K562 (cell line): Measurements from ENCODE around the gene RHEBL1. TPM values are rescaled to one million over a fixed set of nuclear protein-coding genes. Genes with fewer than 3 reads are reported as not detected.

Source experiments
- BMI1 ChIP-seq: fragments of 150-350 bp; IDR thresholded peaks from 2 replicates; pipeline ENCODE4 v1.6.1; 2014; ENCODE audit warnings: low read length
- CC2D1A ChIP-seq: fragments of 450-650 bp; IDR thresholded peaks from 2 replicates; pipeline ENCODE4 v1.6.1; 2017; ENCODE audit warnings: mild to moderate bottlenecking
- CCAR2 ChIP-seq: fragments of 200-400 bp; formaldehyde crosslinking; IDR thresholded peaks from 2 replicates; pipeline ENCODE4 v1.6.1; 2017; ENCODE audit warnings: mild to moderate bottlenecking, low read depth, low read length
- CHD4 ChIP-seq: fragments of 200-600 bp; sonication (generic); IDR thresholded peaks from 3 replicates; pipeline ENCODE4 v1.6.1; 2012; ENCODE audit warnings: low read depth, mild to moderate bottlenecking, mixed read lengths, low read length, inconsistent platforms; ENCODE audit not compliant: insufficient read depth, insufficient replicate concordance, poor library complexity, severe bottlenecking
- CREB3 ChIP-seq: fragments of 450-650 bp; conservative IDR thresholded peaks from 2 replicates; pipeline ENCODE4 v1.6.1; 2016; ENCODE audit warnings: missing genetic modification characterization, low read depth, mild to moderate bottlenecking, missing compliant biosample characterization, moderate library complexity
- FOXM1 ChIP-seq, 2 experiments: fragments of 450-650 bp in 1 of 2; sonication (generic) in 1 of 2; formaldehyde crosslinking in 1 of 2; IDR thresholded peaks; 2 replicates each; pipeline versions ENCODE4 v1.6.1 to v1.9.0; 2017 to 2022; ENCODE audit warnings: low read depth in 2 of 2, mild to moderate bottlenecking in 2 of 2, missing genetic modification reagents in 1 of 2, moderate library complexity in 1 of 2
- GABPA ChIP-seq: fragments of 200-800 bp; sonication (Bioruptor generic); conservative IDR thresholded peaks from 2 replicates; pipeline ENCODE4 v1.6.1; 2016; ENCODE audit warnings: low read depth, missing genetic modification characterization, missing compliant biosample characterization
- HDAC8 ChIP-seq: fragments of 450-650 bp; IDR thresholded peaks from 2 replicates; pipeline ENCODE4 v1.6.1; 2016; ENCODE audit warnings: mild to moderate bottlenecking, missing genetic modification characterization, moderate library complexity, missing compliant biosample characterization
- MCM2 ChIP-seq: fragments of 450-650 bp; IDR thresholded peaks from 2 replicates; pipeline ENCODE4 v1.6.1; 2017; ENCODE audit warnings: low read depth, mild to moderate bottlenecking
- NCOA6 ChIP-seq: fragments of 450-650 bp; IDR thresholded peaks from 2 replicates; pipeline ENCODE4 v1.6.1; 2017; ENCODE audit warnings: mild to moderate bottlenecking
- PRDM10 ChIP-seq: fragments of 450-650 bp; IDR thresholded peaks from 2 replicates; pipeline ENCODE4 v1.6.1; 2018; ENCODE audit not compliant: partially characterized antibody
- RCOR1 ChIP-seq, 2 experiments: IDR thresholded peaks; 2 replicates each; pipeline ENCODE4 v1.6.1; 2012; ENCODE audit warnings: low read depth in 2 of 2, low read length in 2 of 2, borderline replicate concordance in 1 of 2, improper control_type of control experiment in 1 of 2
- SAFB2 ChIP-seq: fragments of 200-400 bp; formaldehyde crosslinking; IDR thresholded peaks from 2 replicates; pipeline ENCODE4 v1.6.1; 2018; ENCODE audit warnings: borderline replicate concordance, low read length, low read depth, moderate library complexity; ENCODE audit not compliant: severe bottlenecking
- TEAD1 ChIP-seq, 2 experiments: fragments of 450-650 bp in 1 of 2; sonication (generic) in 1 of 2; formaldehyde crosslinking; IDR thresholded peaks; 2 replicates each; pipeline versions ENCODE4 v1.4.0 to v1.8.0; 2020 to 2022; ENCODE audit warnings: mild to moderate bottlenecking in 2 of 2, missing genetic modification reagents in 1 of 2
- ZBTB17 ChIP-seq: fragments of 450-650 bp; formaldehyde crosslinking; IDR thresholded peaks from 2 replicates; pipeline ENCODE4 v1.4.0; 2020; ENCODE audit warnings: mild to moderate bottlenecking
- ZBTB7A ChIP-seq: IDR thresholded peaks from 2 replicates; pipeline ENCODE4 v1.6.1; 2011; ENCODE audit warnings: low read depth, mild to moderate bottlenecking, low read length, moderate library complexity, borderline replicate concordance; ENCODE audit not compliant: control insufficient read depth
- ZNF12 ChIP-seq: sonication (generic); formaldehyde crosslinking; IDR thresholded peaks from 2 replicates; pipeline ENCODE4 v1.4.0; 2020; ENCODE audit warnings: mild to moderate bottlenecking, missing genetic modification reagents
- ZNF133 ChIP-seq: fragments of 250-450 bp; sonication (Bioruptor Pico); IDR thresholded peaks from 2 replicates; pipeline ENCODE4 v1.4.0; 2020; ENCODE audit warnings: mild to moderate bottlenecking
- polyA plus RNA-seq, 8 experiments: library from polyadenylated mRNA; depleted of rRNA in 4 of 8; stranded (reverse) in 5 of 8; unstranded in 3 of 8; fragments of >200 nt; fragmentation: Nextera tagmentation in 2 of 8; fragmentation: Illumina TruSeq in 1 of 8; extraction: Ambion mirVana in 2 of 8; extraction: Trizol in 1 of 8; gene quantifications; 2 replicates each; pipeline versions ENCODE4 v1.2.1 to v1.2.3, GENCODE V29; 2011 to 2014; ENCODE audit warnings: inconsistent platforms in 1 of 8, missing spikeins in 1 of 8
- total RNA-seq, 7 experiments: library from RNA; depleted of rRNA in 6 of 7; stranded (reverse); fragments of >200 nt in 6 of 7; fragmentation: Illumina TruSeq in 2 of 7; extraction: Trizol in 2 of 7; gene quantifications; 2 replicates each; pipeline versions ENCODE4 v1.2.1 to v1.2.3, GENCODE V29; 2011 to 2021; ENCODE audit warnings: low replicate concordance in 1 of 7
- TF ChIP-seq, protein P1 (sequence below): IDR thresholded peaks from 3 replicates; pipeline ENCODE4 v1.6.1; 2011; ENCODE audit warnings: borderline replicate concordance, mild to moderate bottlenecking, moderate library complexity; ENCODE audit not compliant: insufficient read length; ENCODE audit errors: extremely low read depth

The RHEBL1 gene
- total and polyA plus RNA-seq, 9 of the 15 experiments (the other 6 are each of a cell fraction or from before 2014, with no cell fraction given) = 4.3 to 36.1 (median 8.2) TPM

DNA sequence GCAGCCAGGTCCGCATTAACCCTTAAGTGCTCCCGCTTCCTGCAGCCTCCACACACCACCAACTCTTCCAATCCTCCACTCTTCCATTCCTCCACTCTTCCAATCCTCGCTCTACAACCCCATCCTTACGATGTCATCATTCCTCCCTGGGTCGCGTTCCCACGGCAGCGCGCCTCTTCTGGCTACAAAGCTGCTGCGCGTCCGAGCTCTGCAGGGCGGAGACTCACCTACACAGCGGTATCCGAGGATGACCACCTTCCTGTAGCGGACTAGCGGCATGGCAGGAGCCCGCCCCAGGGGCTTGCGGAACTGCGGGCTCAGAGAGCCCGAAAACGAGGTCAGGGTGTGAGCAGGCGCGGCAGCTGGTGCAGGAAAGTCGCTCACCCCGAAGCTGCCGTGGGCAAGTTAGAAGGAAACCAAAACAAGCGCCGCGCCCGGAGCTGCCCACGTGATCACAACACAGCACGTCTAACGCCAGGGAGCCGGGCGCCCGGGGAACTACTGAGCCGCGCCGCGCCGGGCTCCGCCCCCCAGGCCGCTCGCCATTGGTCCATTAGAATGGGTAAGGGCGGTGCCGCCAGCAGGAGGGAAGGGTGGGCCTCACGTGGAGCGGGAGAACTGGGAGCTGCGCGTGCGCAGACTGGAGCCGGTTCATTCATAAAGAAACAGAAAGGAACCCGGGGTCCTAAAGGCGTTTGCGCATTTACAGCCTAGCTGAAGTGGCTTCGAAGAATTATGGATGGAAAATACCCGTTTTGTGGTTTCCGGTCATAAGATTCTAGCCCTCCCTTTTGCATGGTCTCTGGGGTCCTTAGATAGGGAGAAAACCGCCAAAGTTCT, at the start of gene RHEBL1 (continued):
- peak in 1 of 2 experiments; percentile 80; a peak in 3 of 4 replicates for TF ChIP-seq RCOR1 (IDR thresholded peaks at IDR 0.05; ENCODE audit: borderline replicate concordance in 1 of 2, low read depth in 2 of 2, low read length in 2 of 2)
- peak; percentile 40; the same call in 1 of the 2 replicates for TF ChIP-seq ZNF12
- TF ChIP-seq TEAD1 (CRISPR knock-in tag; IDR thresholded peaks at IDR 0.05) = peak in 1 of 2 experiments; percentile 82; a peak in 2 of 4 replicates
- TF ChIP-seq CC2D1A = 0 out of 2 replicates have a peak, but pooled peaks have one; percentile 25
- TF ChIP-seq, protein P1, sequence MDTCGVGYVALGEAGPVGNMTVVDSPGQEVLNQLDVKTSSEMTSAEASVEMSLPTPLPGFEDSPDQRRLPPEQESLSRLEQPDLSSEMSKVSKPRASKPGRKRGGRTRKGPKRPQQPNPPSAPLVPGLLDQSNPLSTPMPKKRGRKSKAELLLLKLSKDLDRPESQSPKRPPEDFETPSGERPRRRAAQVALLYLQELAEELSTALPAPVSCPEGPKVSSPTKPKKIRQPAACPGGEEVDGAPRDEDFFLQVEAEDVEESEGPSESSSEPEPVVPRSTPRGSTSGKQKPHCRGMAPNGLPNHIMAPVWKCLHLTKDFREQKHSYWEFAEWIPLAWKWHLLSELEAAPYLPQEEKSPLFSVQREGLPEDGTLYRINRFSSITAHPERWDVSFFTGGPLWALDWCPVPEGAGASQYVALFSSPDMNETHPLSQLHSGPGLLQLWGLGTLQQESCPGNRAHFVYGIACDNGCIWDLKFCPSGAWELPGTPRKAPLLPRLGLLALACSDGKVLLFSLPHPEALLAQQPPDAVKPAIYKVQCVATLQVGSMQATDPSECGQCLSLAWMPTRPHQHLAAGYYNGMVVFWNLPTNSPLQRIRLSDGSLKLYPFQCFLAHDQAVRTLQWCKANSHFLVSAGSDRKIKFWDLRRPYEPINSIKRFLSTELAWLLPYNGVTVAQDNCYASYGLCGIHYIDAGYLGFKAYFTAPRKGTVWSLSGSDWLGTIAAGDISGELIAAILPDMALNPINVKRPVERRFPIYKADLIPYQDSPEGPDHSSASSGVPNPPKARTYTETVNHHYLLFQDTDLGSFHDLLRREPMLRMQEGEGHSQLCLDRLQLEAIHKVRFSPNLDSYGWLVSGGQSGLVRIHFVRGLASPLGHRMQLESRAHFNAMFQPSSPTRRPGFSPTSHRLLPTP = no peak
- no peak; the same call in 1 of the 2 replicates for TF ChIP-seq GABPA (tag)
- TF ChIP-seq ZNF133 = no peak
- no peak for TF ChIP-seq HDAC8
- no peak for TF ChIP-seq CCAR2
- TF ChIP-seq ZBTB7A = no peak
- peak; percentile 83 for TF ChIP-seq FOXM1 (IDR thresholded peaks at IDR 0.05; ENCODE audit: low read depth)
- no peak for TF ChIP-seq FOXM1 (CRISPR knock-in tag; IDR thresholded peaks at IDR 0.05; ENCODE audit: low read depth)
- TF ChIP-seq ZBTB17 = no peak
- peak; percentile 6 for TF ChIP-seq PRDM10
- no peak for TF ChIP-seq CREB3 (tag)
- no peak for TF ChIP-seq CHD4
- TF ChIP-seq SAFB2 = no peak
- TF ChIP-seq MCM2 = no peak
- TF ChIP-seq BMI1 = no peak
- no peak for TF ChIP-seq NCOA6
